GM12892 (cell line): Measurements from ENCODE around the gene MFNG.
A peak's percentile ranks its signal among the peaks of the same experiment; 100 is the strongest.

Experiments
- POLR2A ChIP-seq: IDR thresholded peaks from 2 replicates; pipeline ENCODE4 v1.6.1; 2011; ENCODE audit warnings: low read depth, low read length, control low read depth
- POLR2AphosphoS5 ChIP-seq: IDR thresholded peaks from 2 replicates; pipeline ENCODE4 v1.6.1; 2011; ENCODE audit warnings: low read depth, low read length, control low read depth

GRCh38 chr22:37467391-37467955, 18.7 kb downstream of the MFNG start:
- 0 out of 2 replicates have a peak, but pooled peaks have one; percentile 24 for TF ChIP-seq POLR2A
- 0 out of 2 replicates have a peak, but pooled peaks have one; percentile 29 for TF ChIP-seq POLR2AphosphoS5
